NCI-H748 treated with DMSO at 0.1 percent for 48 hours (cell line): ENCODE data around the gene TXNDC11.

Experiments used
- DNase-seq: peaks from one replicate; lab custom pipeline; 2025; lab: John Stamatoyannopoulos, UW

The TXNDC11 gene

DNA sequence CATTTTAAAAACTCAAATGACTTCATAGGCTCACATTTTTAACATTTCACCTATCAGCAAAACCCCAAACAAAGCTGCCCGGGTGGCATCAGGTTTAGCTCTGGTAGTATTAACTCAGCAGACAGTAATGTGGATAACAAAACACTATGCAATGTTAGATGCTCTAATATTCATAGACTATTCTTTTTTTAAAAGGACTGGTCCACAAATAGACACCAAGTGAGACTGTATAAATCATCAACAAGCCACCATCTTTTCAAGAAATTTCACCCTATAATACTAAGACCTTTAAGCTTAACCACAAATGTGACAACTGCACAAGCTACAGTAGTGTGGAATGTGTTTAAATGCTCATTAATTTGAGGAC is 54.2 kb downstream of the TXNDC11 start:
- DNase-seq = no peak

DNA sequence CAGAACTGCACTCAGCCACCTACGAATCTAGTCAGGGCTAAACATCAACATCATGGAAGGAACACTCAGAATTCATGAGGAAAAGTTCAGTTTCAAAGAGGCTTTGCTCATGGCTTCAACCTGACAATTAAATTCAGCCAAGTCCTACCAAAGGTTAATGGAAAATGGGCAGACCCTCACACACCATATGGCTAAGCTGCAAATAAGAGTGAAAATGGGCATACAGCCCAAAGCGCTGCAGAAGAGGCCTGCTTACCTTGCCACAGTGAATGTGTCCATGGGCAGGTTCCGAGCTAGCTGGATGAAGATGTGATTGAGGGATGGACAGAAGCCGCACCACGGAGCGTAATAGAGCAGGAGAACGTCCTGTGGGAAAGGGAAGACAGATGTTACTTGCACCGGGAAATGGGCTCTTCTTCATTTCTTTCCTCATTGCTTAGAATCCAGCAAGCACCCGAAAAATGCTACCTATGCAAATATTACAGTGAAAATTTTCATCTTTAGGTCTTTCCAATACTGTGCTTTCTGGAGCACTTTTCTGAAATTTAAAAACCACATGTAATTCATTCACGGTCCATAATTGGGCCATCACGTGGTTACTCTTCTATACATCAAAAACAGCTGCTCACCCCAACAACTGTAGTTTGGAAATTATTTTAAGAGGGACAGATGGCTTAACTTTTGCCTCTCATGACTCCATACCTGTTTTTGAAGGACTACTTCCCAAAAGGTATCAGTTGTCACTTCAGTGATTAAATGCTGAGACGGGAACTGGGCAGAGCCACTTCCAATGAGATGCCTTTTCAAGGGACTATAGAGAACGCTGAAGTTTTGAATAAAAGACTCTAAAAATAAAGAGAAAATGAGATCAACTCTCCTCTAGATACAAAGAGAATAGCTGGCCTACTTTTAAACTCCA is 54.8 kb downstream of the TXNDC11 start:
- DNase-seq = no peak

DNA sequence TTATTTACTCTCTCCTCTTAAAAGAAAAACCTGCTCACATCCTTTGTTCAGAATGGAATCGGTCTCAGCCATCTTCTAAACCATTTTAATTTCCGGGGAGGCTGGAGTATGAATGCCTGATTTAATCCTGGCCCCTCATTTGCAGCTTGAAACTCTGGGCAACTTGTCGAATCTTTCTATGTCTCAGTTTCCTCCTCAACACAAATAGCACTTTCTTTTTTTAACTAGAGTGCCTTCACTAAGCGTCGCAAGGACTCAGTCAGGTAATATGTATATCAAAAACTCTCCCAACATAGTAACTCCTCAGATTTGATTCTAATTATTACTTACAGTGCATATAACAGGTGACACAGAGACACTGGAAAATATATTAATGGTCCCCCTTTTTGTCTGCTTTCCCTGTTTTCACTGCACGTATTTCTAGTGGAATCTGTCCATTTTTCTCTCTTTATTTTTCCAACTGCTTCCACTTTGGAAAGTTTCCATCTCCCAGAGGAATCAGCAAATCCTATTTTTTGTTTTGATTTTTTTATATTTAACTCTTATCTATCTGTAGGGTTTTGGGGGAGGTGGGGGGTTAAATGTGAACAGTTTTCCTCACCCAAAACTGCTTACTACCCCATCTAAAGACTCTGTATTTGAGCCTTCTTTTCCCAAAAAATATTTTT is 55.8 kb downstream of the TXNDC11 start:
- no peak for DNase-seq

GRCh38 chr16:11685844-11686618 is 56.6 kb downstream of the TXNDC11 start:
- no peak for DNase-seq

DNA sequence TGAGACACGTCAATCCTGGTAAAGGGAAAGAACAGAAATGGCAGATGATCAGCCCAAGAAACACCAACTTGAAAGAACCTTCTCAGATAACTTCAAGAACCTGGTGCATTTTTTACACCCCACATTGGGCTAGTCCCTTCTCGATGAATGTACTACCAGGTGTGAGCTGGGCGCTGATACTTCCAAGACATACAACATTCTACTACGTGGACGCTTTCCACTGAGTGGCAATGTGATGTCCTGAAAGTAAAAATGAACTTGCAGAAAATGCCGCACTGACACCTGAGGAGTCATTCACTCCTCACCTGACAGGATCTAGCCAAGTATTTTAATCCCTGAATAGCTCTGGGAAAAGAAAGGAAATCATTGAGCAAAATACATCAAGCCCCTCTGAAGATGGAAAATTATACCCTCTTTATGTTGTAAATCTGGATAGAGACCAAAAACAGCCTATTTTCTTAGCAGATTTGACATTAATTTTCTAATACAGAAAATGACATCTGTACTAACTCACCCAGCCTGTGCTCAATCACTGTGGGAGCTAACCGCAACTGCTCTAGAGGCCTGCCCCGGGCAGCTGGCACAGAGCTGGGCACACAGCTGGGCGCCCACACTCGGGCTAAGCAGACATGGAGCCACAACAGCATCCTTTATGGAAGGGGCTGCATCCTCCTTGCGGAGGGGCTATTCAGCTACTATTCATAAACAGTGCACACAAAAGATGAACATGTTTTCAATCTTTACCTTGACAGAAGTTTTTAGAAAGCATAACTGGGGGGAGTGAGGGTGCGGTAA is 58.2 kb downstream of the TXNDC11 start:
- DNase-seq = no peak

GRCh38 chr16:11683145-11683544 is 59.5 kb downstream of the TXNDC11 start:
- DNase-seq = no peak

DNA sequence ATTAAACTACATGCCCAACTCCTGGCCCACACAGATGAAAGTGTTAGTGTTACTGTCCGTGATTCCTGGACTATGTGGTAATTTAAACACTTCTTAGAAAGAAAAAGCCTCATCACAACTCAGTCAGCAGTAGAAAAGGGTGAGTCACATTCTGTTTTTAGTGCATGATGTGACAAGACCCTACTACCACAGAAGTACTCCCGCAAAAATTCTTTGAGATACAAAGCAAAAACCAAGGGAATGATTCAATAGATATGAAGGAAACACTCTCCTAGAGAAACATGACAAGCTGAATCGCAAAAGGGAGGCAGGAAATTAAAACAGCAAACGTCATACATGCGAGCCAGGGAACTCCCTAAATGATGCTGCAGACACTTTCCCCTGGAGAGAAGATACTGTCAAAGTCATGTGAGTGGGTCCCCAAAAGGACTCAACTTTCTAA is 60.0 kb downstream of the TXNDC11 start:
- no peak for DNase-seq

- no peak for DNase-seq
Measured at GRCh38 chr16:11681976-11682654, 60.5 kb downstream of the TXNDC11 start.

DNA sequence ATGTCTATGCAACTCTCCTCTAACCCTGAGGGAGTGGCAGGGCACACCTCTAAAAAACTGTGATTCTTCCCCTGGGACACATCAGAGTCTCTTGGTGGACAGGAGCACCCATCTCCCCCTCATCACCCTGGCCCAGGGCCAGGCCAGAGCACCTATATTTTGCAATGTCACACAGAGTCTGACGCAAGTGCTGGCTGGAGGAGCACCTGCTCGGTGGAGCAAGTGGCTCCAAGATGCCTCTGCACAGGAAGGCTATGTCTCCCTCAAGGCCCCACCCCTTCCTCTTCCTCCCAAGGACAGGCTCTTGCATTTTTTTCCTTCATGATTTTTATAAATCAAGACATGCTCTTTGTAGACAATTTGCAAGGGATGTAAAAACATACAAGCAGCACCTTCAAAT is 61.1 kb downstream of the TXNDC11 start:
- DNase-seq = no peak

DNA sequence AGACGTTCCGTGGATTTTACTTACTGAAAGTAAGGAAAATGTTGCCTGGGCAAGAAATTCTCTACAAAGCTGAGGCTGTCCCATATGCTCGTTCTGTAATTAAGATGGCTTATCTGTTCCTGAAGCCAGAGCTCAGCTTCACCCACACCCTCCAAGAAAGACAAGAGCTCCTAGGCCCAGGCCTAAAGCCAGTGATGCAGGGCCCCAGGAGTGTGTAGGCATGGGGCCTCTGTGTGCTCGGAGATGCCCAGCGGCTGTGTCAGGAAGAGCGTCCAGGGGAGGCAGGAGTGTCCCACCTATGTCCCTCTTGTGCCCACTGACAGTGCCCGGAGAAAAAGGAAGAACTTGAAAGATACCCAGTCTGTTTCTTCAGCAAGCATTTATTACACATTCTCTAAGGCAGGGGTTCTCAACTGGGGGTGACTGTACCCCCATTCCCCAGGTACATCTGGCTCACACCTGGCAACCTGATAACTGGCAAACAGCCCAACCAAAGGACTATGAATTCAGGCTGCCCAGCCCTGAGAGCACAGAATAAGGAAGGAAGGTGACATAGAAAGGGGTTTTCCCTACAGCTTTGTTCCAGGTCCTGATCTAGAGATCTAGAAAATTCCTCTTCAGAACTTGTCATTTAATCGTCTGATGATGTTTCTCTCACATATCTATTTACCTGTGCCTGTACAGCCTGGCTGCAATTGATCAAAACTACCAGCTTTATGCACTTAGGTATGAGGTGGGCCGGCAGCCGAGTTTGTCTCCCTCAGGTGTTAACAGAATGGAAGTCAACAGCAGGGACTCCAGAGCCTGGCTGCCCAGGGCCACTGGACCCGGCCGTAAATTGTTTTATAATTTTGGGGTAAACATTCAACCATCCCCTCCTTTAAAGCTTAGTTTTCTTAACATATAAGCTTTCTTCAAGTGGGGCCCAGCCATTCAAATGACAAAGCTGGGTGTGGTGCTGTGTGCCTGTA is 62.4 kb downstream of the TXNDC11 start:
- DNase-seq = no peak

DNA sequence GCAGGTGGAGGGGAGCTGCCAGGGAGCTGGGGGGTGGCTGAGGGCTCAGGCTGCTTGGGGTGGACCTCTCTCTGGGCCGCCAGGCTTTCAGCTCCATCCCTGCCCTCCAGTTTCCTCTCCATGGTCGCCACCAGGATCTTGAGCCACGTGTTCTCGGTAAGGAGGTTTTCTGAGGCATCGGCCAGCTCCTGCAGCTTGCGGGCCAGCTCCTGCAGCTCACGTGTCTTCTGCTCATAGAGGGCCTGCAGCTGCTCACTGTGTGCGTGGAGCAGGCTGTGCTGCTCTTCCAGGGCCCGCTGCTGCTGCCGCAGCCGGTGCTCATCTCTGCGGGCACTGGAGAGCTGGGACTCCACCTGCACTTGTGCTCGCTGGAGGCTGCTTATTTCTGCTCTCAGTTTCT is 63.4 kb downstream of the TXNDC11 start:
- DNase-seq = no peak

GRCh38 chr16:11677959-11678881 is 64.4 kb downstream of the TXNDC11 start:
- DNase-seq = no peak

DNA sequence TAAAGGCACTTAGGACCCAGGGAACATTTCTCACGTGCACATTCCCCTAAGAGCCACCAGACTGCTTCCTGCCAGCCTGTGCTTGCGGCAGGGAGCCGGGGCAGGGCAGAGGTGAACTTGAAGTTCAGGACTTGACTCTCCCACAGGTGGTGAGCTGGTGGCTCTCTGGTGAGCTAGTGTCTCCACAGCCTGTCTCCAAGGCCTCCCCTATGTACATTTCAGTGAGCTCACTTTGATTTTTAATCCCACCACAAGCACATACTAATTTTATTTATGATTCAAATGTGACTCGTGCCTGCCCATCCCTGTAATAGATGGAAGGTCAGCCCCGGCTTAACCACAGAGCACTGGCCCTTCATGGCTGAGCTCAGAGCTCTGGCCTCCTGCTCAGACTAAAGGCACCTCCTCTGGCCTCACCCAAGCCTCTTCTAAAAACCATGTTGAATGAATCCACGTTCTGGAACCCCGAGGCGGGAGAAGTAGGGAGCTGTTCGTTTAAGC is 65.2 kb downstream of the TXNDC11 start:
- DNase-seq = no peak

DNA sequence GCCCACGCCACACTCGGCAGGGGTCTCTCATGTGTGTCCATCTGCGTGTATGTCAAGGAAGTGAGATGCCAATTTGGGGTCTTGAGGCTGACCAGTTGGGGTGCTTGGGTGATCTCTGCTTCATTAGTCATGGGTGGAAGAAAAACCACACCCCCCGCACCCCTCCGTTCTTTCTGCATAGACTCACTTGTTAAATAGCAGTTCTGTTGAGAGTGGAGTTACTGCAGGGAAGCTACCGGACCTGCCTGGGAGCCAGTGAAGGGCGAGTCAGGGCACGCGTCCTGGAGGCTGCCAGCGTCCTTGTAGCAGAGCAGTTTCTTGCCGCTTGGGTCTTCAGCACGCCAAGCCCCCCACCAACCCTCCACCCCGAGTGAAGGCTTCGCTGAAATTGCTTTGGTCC is 65.9 kb downstream of the TXNDC11 start:
- no peak for DNase-seq

DNA sequence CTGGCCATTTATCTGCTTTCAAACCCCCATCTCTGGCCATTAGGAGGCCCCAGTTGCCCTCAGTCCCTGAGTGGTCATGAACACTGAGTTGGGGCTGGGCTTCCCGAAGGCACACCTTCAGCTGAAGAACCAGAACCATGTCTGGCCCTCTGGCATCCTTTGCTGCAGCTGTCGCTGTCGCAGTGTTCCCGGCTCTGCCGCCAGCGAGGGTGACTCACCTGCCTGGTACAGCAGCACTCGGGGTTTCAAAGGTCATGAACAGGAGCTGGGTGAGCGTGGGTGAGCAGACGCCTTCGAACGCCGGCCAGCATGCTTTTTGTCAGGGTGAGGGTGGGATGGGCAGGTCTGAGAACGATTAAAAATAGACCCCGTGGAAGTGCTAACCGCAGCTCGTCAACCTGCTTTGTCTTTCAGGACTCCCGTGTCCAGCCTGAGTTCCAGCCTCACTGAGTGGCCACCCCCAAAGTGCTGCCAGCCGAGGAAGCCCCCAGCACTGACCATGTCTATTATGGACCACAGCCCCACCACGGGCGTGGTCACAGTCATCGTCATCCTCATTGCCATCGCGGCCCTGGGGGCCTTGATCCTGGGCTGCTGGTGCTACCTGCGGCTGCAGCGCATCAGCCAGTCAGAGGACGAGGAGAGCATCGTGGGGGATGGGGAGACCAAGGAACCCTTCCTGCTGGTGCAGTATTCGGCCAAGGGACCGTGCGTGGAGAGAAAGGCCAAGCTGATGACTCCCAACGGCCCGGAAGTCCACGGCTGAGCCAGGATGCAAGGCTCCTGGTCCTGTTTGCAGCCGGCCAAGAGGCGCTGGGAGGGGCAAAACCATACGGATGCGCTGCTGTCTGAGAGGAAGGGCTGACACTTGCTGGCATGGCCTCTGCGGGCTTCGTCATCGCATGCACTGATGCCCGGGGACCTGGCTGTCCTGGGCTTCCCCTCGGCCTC is 66.8 kb downstream of the TXNDC11 start:
- DNase-seq = no peak

DNA sequence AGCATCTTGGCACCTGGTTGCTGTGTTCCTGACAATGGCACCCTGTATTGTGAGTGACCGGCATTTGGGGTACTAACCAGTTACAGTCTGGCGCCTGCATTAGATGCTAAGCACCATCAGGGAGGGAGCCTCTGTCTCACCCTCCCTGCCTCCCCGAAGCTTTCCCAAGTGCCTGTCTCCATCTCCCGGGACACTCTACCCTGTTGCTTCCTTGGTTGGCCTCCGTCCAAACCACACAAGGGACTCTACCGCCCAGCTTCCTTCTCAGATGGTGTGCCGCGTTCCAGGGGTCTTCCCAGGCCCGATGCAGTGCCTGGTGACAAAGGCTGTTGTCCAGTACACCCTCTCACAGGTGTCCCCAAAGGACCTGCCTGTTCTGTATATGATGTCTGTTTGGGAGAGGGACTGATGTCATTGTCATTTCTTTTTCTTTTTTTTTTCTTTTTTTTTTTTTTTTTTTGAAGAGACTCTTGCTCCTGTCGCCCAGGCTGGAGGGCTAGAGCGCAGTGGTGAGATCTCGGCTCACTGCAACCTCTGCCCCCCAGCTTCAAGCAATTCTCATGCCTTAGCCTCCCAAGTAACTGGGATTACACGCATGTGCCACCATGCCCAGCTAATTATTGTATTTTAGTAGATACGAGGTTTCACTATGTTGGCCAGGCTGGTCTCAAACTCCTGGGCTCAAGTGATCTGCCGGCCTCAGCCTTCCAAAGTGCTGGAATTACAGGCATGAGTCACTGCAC is 67.7 kb downstream of the TXNDC11 start:
- no peak for DNase-seq
